GM19351 (cell line): ENCODE results near the gene METTL25B.

Experiments
- ATAC-seq: cut with Tn5 transposase; IDR thresholded peaks from one replicate; pipeline ENCODE4 v1.9.1; 2021; ENCODE audit warnings: mild to moderate bottlenecking, moderate library complexity; ENCODE audit not compliant: unreplicated experiment

Gene METTL25B

GRCh38 chr1:156700736-156701531 lies 27.3 kb upstream of the METTL25B start:
- no peak for ATAC-seq

DNA sequence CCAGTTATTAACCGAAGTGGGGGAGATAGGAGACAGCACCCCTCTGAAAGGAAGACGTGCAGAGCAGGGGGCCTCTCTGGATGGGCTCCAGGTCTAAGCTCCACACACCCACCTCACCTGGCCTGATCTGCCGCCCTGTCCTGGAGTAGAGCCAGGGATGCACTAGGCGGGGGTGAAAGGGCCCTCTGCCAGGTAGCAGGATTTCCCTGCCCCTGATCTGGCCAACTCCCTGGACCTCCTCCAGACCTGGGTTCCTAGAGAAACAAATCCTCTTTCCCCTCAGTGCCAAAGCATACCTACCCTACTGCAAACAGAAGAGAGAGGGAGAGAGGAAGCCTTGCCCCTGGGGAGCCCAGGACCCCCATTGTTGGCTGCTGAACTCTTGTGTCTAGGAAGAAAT lies 24.9 kb upstream of the METTL25B start:
- no peak for ATAC-seq

GRCh38 chr1:156703741-156704140 lies 24.5 kb upstream of the METTL25B start:
- no peak for ATAC-seq

GRCh38 chr1:156704166-156704711 lies 24.0 kb upstream of the METTL25B start:
- ATAC-seq, result no peak

DNA sequence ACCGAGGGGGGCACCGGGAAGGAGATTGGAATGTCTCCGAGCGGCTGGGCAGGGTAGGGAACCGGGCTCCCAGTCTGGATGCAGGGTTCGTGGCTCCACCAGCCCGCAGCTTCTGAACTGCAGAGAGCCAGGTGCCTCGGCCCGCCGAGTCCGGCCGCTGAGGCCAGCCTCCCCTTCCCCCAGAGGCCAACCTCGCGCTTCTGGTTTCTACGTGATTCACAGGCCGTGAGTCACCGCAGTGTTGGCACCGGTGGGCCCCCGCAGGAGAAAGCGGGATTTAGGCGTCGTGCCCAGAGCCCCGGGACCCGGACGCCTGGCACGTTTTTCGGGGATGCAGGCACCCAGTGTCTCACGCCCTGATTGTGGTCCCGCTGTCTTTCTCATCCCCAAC lies 23.3 kb upstream of the METTL25B start:
- ATAC-seq, result no peak

- ATAC-seq, result no peak
Measured at GRCh38 chr1:156705321-156705917, 22.9 kb upstream of the METTL25B start, which contains the start of gene CRABP2. TSS of gene CRABP2 (minus strand) at chr1:156705583. CDS start at chr1:156705446, 137 bp downstream.

DNA sequence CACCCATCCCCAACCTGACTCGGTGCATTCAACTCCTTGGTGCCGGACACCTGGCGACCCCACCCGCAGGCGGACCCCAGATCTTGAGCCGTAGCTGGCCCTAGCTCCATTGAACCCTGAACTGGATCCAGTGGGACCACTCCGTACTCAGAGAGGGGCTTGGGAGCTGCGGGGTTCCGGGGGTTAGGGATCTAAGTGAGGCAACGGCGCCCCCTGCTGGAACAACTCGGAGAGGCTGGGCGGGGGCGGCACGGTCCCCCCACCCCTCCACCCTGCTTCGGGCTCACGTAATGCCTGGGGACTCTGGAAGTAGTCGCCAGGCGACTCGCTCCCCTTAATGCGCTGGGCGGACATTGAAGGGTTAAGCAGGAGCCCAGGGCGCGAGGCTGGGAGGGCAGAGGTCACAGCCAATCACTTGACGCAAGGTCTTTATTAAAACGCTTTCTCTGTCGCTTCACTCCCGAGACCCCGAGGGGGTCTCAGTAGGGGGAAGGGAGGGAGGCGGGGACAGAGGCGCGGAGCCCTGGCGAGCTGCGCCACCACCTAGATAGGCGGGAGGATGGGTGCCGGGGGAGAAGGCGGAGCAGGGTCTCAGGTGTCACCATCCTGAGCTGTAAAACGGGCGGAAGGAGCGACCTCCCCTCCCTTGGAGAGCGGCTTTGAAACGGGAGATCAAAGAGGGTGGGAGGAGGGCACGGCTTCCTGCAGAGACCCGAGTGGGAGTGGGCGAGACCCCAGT lies 22.2 kb upstream of the METTL25B start:
- ATAC-seq, result no peak

GRCh38 chr1:156706657-156707416 lies 21.4 kb upstream of the METTL25B start:
- ATAC-seq, result no peak

GRCh38 chr1:156707417-156708217 lies 20.7 kb upstream of the METTL25B start:
- ATAC-seq, result no peak

DNA sequence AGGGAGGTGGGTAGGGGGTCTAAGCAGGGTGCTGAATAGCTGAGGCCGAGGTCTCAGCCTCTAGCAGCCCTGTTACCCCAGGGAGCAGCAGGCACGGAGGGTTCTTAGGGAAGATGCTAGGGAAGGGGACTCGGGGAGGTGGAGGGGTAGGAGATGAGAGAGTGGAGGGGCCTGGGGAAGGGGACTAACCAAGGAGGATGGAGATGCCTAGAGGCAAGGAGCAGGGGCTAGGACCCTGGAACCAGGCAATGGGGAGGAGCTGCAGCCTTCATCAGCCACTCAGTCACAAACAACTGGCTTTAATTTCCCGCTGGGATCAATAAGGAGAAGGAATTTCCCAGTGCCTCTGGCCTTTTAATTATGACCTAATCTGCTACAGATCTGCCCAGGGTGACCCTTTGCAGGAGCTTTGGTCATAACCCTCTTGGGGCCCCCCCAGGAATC lies 20.0 kb upstream of the METTL25B start:
- no peak for ATAC-seq

DNA sequence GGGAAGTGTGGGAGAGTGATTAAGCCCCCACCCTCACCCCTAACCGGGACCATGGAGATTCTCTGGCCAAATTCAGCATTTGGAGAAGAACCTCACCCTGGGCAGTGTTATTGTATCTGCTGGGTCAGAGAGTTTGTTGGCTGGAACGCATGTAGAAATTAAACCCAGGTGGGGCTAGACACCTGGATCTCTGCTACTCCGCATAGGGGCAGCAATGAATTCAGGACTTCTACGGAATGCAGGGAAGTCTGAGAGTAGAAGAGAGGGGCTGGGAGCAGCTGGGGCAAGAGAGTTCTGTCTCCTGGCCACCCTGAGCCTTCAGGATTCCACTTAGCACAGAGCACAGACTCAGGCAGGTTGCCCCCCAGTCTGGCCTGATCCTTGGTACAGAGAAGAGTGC lies 19.2 kb upstream of the METTL25B start:
- ATAC-seq, result no peak

GRCh38 chr1:156709757-156710489 lies 18.3 kb upstream of the METTL25B start:
- ATAC-seq, result no peak

- ATAC-seq, result no peak
Measured at GRCh38 chr1:156711011-156711817, 17.1 kb upstream of the METTL25B start.

DNA sequence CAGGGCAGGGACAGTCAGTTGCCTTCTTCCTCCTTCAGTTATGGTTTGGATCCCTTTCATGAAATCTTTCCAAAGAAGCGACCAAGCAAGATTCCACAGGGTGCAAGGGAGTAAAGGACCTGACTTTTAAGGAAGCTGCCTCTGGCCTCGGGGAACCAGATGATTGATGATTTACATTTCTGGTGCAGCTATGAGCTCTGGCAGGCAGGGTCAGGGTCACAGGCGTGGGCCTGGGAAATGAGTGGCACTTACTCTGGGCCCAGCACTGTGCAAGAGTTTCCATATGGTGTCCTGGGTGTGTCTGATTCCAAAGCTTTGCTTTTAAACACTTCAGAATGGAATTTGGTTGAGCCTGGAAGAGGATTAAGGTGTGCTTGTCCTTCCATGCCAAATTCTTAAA lies 15.6 kb upstream of the METTL25B start:
- ATAC-seq, result no peak

DNA sequence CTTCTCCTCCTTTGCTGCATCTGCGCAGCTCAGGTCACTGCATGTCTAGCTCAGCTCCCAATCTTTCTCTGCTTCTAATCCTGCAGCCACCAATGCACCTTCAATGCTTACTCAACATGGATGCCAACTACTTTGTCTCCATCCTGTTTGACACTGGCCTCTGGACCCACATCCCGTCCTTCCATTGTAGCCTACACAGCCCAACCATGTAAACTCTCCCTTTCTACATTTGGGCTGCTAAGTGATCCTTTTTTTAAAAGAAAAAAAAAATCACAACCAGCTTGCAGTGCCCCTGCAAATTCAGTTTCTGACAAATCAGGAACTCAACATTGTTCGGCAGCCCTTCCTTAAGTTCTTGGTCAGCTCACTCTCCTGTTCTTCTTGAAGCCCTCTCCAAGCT lies 13.4 kb upstream of the METTL25B start:
- ATAC-seq, result no peak

GRCh38 chr1:156717351-156717750 lies 10.9 kb upstream of the METTL25B start:
- no peak for ATAC-seq

- ATAC-seq, result no peak
Measured at GRCh38 chr1:156721131-156721530, 7.1 kb upstream of the METTL25B start.

GRCh38 chr1:156721535-156721934 lies 6.7 kb upstream of the METTL25B start:
- ATAC-seq, result no peak
